ENCODE results near the gene RPS6KC1.

DNA sequence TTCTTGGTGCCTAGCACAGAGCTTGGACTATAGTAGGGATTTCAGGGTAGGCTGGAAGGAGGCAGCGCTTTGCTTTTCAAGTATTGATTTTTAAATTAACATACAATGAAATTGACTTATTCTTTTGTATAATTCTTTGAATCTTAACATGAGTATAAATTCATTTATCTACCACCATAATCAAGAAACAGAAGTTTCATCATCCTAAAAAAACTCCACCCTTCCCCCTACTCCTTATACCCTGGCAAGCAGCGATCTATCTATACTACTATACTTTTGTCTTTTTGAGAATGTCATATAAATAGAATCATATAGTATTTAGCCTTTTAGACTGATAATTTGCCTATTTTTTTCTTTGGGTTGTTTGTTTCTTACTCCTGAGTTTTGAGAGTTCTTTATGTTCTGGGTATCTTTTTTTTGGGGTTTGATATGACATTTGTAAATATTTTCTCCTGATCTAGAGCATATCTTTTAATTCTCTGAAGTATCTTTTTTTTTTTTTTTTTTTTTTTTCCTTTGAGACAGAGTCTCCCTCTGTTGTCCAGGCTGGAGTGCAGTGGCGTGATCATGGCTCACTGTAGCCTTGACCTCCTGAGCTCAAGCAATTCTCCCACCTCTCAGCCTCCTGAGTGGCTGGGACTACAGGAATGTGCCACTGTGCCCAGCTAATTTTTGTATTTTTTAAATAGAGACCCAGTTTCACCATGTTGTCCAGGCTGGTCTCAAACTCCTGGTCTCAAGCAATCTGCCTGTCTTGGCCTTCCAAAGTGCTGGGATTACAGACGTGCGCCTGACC, 6.4 kb downstream of the RPS6KC1 start:
- TF ChIP-seq CTCF (conservative IDR thresholded peaks at IDR 0.05; ENCODE audit: low read length), result no peak
- no peak for TF ChIP-seq EZH2phosphoT487 (IDR thresholded peaks at IDR 0.05; ENCODE audit: borderline replicate concordance, low read depth, low read length)
